Fibroblast of mammary gland (primary cell): Measurements from ENCODE around the gene NIP7.
"Not testable (repeated sequence)": the region's sequence is repeated elsewhere in the genome, so short reads cannot be mapped to it uniquely, and the experiment has no call there.

ENCODE experiments used
- DNase-seq: peaks from one replicate; pipeline ENCODE4 v3.0.0-alpha.2; 2010; ENCODE audit warnings: low read depth
- H3K4me3 ChIP-seq: 2 replicates; pipeline ENCODE4 v1.5.1; 2011; ENCODE audit warnings: low read depth, mild to moderate bottlenecking, low read length, moderate library complexity; ENCODE audit not compliant: control insufficient read depth
- TF ChIP-seq, protein P1 (sequence below): conservative IDR thresholded peaks from 2 replicates; pipeline ENCODE4 v1.5.1; 2011; ENCODE audit warnings: low read depth, low read length, inconsistent platforms; ENCODE audit not compliant: control insufficient read depth, insufficient read depth

NIP7 gene

DNA sequence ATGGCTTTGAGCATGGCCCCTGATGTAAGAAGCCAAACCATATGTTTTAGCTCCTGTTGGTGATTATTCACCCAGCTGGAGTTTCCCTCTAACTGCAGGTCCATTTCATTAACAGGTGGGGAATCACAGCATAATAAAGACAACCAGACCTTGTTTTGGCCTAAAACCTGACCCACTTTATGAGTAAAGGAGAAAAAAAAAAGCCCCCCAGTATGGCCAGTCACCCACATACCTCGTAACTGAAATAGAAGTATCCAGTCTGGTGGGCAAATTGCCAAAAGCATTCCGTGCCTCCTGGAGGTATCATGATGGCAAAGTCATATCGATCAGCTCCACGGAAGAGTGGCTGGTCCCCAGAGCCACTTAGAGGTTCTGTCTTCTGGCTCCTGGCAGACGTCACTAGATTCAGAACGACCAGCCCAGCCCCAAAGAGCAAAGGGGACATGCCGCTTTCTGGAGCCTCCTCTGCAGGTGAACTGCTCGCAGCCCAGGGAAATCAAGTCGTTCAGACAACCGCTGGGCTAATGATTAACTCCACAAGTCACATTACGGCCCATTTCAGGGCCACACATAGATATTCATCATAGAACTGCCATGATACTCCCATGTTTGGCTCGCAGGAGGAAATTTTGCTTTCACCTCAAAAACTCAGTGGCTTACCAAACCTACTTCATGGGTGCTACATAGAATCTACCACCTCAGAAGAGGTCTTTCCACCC, 11.9 kb downstream of the NIP7 start, which contains the start of gene TMED6:
Gene TMED6, minus strand, starts transcription at position 478 of the 719 bp plus-strand sequence. Its CDS starts 33 bp downstream, at position 445.
- no peak within 1 kb of the TSS for H3K4me3 ChIP-seq
- TF ChIP-seq, protein P1, sequence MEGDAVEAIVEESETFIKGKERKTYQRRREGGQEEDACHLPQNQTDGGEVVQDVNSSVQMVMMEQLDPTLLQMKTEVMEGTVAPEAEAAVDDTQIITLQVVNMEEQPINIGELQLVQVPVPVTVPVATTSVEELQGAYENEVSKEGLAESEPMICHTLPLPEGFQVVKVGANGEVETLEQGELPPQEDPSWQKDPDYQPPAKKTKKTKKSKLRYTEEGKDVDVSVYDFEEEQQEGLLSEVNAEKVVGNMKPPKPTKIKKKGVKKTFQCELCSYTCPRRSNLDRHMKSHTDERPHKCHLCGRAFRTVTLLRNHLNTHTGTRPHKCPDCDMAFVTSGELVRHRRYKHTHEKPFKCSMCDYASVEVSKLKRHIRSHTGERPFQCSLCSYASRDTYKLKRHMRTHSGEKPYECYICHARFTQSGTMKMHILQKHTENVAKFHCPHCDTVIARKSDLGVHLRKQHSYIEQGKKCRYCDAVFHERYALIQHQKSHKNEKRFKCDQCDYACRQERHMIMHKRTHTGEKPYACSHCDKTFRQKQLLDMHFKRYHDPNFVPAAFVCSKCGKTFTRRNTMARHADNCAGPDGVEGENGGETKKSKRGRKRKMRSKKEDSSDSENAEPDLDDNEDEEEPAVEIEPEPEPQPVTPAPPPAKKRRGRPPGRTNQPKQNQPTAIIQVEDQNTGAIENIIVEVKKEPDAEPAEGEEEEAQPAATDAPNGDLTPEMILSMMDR = no peak
- DNase-seq = no peak

DNA sequence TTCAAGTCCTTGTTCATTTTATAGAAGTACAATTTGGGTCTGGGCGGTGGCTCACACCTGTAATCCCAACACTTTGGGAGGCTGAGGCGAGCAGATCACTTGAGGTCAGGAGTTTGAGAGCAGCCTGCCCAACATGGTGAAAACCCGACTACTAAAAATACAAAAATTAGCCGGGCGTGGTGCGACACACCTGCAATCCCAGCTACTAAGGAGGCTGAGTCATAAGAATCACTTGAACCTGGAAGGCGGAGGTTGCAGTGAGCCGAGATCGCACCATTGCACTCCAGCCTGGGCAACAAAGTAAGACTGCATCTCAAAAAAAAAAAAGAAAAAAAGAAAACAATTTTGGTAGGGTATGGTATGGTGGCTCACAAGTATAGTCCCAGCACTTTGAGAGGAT, 20.5 kb downstream of the NIP7 start:
- DNase-seq, H3K4me3 ChIP-seq: not testable (repeated sequence)

DNA sequence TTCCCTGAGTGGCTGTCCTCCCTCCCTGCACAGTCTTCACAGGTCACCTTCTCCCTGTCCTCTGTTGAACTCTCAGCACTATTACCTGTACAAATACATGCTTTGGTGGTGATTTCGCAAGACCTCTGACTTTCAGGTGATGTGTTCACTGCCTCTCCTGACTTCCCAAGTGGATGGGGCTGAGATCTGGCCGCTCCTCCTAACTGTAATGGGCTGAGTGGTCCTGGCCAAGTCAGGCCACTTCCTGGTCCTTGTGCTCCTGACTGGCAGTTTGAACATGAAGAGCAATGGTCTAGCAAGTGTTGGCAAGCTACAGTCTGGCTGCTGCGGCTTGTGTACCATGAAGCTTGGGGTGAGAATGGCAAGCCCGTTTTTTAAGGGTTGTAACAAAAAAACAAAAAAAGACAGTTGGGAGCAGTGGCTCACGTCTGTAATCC, 23.7 kb downstream of the NIP7 start:
- no peak overlapping the region for H3K4me3 ChIP-seq
- no peak for DNase-seq
- TF ChIP-seq, protein P1 = no peak

DNA sequence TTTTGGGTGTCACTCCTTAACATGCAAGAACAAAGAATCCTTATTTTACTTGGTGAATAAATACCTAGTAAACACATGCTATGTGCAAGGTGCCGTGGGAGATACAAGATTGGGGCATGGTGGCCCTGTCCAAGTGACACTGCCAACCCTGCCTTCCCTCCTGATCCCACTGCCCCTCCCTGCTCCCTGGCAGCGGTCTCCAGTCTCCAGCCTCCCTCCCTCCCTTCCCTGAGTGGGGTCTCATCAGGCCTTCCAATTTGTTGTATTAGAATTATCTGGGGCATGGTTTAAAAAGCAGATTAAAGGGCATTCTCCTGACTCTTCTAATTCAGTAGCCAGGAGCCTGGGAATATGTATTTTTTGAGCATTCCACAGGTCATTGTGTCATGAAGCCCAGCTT, 24.5 kb downstream of the NIP7 start:
- H3K4me3 ChIP-seq = no peak overlapping the region
- no peak for DNase-seq
- TF ChIP-seq, protein P1 = no peak

DNA sequence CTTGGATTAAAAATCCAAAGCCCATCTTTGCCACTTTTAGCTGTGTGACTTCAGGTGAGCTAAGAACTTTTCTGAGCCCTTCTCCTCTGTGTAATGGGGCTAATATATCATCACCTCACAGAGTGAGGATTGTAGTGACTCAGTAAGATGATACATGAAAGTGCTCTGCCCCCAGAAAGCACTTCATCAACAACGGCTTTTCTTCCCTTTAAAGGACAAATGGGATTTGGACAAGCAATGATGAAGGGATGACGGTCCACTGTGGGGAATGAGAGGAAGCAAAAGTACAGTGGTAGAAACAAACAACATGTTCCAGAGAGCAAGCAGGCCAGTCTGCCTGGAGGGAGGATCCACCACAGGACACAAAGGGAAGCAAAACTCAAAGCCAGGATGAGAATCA, 26.3 kb downstream of the NIP7 start:
- TF ChIP-seq, protein P1 = no peak
- peak; percentile 76 for DNase-seq
- no peak overlapping the region for H3K4me3 ChIP-seq

DNA sequence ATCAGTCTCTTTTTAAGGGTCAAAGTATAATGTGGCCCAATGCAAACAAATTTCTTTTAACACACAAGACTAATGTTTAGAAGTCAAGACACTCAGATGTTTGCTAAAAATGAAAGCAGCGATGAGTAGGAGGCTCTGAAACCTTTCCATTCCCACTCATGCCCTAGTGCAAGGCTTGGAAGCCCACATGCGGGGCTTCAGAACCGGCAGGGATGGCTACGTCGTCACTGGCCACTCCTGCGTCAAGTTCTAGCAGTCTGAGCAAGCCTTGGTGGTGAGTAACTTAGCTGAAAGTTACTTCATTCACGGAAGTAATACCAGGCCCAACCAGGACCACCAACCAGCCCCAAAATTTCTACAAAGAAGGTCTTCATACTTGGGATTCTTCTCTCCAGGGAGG, 26.9 kb downstream of the NIP7 start:
- TF ChIP-seq, protein P1 = no peak
- no peak overlapping the region for H3K4me3 ChIP-seq
- DNase-seq = peak; percentile 37

DNA sequence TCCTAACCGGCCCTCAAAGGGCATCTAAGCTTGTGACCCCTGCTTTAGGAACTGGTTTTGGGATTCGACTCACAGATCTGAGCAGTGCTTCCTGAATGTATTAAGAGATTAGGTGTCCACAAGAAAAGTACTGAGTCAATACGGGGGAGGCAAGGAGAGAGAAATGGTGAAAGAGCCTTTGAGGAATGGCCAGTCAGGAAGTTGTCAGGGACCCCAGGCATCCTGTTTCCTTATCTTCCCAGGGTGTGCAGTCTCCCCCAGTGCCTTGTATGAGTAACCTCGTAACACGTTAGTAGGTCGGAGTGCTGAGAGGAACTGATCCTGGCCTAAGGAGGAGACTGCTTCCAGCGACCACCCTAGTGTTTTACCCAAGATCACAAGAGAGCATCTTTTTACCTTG, 28.4 kb downstream of the NIP7 start:
- no peak overlapping the region for H3K4me3 ChIP-seq
- TF ChIP-seq, protein P1 = no peak
- peak; percentile 56 for DNase-seq
